Fibroblast of the conjunctiva (primary cell): ENCODE measurements around the gene ATOX1.

ENCODE experiments used
- DNase-seq: peaks from one replicate; pipeline ENCODE4 v3.0.0-alpha.2; 2010; ENCODE audit warnings: low read depth

Gene ATOX1

DNA sequence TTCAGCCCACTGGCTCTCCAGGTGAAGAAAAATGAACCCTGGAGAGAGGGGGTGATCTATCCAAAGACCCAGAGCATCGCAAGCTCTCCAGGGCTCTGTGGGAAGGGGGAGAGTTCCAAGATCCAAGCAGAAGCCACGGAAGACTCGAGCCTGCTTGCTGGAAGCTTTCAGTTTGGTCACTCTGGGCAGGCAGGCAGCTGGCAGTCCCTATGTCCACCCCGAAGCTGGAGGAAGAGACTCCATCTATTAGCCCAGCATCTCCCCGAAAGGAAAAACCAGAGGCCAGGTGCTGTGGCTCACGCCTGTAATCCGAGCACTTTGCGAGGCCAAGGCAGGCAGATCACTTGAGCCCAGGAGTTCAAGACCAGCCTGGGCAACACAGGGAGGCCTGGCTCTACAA lies 61.0 kb downstream of the ATOX1 start:
- DNase-seq, result no peak

DNA sequence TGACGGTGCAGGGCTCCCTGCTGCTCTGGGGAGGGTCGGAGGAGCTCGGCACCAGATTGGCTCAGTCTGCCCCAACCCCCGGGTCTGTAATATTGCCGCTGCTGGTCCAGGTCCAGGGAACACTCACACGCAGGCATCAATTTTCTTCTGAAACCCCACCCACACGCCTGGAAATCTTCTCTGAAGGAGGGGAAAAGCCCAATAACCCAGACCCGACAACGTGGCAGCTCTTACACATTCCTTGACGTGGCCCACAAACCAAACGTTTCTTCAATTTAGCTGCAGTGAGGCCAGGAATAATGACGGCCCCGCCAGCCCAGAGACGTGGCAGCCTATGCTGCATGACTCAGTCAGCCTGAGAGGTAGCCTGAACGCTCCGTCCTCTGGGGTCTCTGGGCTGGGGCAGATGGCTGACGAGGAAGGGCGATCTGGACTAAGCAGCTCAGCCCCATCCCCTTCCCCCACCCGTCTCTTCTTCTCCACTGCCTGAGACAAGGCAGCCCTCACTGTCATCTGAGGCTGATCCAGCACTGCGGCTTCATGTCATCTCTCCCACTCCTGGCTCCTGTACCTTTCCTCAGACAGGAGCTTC lies 61.9 kb downstream of the ATOX1 start:
- DNase-seq, result peak; percentile 94

DNA sequence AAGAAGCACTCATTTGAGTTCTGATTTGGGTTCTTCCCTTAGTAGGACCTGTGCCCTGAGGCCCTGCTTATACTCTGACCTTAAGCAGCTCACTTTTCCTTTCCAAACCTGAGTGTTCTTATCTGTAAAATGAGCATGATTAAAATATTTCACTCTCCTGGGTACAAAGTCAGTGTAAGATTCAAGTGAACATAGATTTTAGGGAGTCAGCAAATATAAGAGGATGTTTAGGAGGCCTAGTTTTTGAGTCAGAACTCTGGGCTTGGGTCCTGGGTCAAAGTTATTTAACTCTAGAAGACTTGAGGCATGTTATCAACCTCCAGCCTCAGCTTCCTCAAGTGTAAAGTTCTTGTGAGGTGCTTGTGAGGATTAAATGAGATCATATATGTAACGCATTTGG lies 63.0 kb downstream of the ATOX1 start:
- DNase-seq, result no peak

DNA sequence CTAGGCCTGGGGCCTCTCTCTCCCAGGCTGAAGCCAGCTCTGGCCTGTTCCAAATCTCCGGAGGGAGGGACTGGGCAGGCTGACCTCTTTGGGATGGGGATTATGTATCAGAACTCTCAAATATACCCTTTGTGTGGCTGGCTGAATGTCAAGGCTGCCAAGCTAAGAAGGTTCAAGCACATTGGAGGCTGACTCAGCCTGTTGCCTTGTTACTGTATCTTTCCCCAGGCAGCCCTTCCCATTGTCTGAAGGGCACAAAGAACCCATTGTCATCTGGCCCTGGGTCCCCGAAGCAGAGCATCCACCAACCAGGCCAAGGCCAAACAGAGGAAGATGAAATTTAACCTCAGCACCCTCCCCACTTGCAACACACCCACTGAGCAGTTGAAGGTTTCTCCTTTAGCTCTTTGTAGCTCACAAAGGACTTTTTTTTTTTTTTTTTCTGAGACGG lies 64.4 kb downstream of the ATOX1 start:
- DNase-seq, result no peak
